ENCODE measurements around the gene FXYD1.

Gene FXYD1

DNA sequence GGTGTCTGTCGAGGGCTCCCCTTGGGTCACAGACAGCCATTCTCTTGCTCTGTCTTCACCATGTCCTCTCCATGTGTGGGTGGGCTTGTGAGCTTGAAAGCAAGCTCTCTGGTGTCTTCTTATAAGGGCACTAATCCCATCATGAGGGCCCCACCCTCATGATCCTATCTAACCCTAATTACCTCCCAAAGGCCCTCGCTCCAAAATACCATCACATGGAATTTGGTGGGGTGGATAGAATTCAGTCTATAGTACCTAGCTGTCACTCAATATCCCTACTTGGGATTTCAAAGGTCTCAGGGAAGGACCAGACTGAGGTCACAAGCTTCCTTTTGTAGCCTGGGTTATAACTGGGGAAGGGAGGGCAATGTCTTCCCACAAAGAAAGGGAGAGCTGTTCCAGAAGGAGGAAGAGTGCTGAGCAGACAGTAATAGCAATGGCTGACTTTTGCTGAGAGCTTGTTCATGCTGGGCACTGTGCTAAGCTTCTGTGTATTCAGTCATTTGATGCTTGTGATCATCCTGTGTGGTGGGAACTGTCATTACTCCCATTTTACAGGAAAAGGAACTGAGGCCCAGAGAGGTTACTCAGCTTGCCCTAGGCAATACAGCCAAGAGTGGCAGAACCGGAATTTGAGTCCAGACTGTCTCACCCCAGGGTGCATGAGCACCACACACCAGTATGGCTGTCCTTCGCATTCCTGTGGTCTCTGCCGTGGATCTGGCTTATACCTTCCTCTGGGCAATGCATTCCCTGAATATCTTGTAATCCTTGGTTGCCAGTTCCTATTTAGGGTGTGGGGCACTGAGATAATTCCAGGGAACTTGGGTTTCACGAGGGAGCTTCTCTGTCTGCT lies 24.1 kb downstream of the FXYD1 start:
- DNase-seq (ENCODE audit: low spot score): no peak

DNA sequence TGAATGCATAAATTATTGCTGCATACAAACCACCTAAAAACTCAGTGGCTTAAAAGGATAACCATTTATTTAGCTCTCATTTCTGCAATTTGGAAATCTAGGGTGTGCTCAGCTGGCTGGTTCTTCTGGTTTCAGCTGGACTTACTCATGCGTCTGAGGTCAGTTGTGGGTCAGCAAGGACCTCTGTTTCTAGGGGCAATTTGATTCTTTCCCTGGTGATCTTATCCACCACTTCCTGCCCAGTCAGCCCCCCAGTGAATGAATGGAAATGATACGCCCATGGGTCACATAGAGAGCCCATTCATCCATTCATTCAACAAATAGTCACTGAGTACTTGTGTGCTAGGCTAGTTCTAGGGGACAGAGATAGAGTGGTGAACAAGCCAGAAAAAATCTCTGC lies 25.8 kb downstream of the FXYD1 start:
- no peak for DNase-seq (ENCODE audit: low spot score)

DNA sequence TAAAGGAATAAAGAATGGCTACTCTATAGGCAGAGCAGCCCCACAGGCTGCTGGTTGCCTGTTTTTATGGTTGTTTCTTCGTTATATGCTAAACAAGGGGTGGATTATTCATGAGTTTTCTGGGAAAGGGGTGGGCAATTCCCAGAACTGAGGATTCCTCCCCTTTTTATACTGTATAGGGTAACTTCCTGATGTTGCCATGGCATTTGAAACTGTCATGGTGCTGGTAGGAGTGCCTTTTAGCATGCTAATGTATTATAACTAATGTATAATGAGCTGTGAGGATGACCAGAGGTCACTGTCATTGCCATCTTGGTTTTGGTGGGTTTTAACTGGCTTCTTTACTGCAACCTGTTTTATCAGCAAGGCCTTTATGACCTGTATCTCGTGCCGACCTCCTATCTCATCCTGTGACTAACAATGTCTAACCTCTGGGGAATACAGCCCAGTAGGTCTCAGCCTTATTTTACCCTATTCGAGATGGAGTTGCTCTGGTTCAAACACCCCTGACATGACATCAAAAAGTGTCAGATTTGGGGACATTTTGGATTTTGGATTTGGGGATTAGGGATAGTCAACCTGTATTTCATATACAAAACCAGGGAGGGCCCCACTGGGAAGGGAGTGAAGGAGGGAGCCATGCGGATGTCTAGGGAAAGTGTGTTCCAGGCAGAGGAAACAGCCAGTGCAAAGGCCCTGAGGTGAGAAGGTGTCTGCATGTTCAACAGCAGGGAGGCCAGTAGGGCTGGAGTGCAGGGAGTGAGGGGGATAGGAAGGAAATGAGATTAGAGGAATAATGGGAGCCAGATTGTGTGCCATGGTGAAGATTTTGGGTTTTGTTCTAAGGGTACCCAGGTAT lies 26.8 kb downstream of the FXYD1 start:
- DNase-seq (ENCODE audit: low spot score): no peak

DNA sequence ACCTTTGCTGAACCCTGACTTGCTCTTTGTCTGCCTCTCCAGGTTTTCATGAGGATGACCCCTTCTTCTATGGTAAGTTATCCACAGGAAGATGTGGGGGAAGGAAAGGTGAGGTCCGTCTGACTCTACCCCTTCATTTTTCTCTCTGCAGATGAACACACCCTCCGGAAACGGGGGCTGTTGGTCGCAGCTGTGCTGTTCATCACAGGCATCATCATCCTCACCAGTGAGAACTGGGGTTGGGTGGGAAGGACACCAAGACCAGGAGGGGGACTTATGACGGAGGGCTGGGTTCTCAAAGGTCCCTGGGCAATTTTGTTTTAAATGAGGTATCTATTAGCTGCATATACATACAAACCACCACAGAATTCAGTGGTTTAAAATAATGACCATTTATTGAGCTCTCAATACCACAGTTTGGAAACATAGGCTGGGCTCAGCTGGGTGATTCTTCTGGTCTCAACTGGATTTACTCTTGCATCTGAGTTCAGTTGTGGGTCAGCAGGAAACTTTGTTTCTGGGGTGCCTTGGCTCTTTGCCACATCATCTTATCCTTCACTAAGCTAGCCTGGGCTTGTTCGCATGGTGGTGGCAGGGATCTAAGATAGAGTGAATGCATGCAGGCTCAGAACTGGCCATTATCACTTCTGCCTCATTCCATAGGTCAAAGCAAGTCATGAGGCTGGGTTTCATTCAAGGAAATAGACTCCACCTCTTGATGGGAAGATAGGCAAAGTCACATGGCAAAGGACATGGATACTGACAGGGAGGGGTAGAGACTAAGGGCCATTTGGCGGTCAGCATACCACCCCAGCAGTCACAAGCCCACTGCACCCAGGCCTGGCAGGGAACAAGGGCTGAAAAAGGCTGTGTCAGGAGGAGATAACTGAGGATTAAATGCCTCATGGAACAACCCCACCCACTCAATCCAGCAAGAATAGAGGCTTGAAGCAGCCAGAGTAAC lies 27.8 kb downstream of the FXYD1 start:
- DNase-seq (ENCODE audit: low spot score): no peak

DNA sequence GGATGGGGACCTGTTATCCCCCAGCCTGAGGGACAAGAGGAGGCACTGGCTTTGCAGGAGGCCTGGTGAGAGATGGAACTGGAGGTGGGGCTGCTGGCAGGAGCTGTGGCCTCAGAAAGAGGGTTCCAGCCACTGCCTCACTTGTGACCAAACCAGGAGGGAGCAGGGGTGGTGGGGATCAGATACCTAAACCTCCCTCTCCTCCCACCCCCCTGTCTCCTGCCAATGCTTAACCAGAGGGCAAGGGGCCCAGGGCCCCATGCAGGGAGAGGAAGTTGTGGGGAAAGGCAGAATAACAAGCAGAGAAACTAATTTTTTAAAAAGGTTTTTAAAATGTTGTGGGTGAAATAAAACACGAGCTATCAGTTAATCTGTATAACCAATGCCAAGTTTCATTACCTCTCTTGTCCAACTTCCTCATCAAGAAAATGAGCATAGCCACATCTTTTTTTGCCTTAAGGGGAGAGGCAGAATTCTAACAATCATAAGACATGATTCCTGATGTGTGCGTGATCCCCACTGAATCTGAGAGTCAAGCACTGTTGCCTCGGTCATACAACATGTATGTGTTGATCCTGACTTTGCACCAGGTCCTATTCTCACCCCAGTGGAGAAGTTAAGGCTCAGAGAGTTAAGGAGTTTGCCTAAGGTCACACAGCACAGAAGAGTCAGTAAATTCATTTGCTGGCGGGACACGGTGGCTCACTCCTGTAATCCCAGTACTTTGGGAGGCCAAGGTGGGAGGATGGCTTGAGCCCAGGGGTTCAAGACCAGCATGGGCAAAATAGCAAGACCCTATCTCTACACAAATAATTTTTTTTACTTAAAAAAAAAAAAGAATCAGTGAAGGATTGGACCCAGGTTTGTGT lies 28.9 kb downstream of the FXYD1 start:
- DNase-seq (ENCODE audit: low spot score): no peak

DNA sequence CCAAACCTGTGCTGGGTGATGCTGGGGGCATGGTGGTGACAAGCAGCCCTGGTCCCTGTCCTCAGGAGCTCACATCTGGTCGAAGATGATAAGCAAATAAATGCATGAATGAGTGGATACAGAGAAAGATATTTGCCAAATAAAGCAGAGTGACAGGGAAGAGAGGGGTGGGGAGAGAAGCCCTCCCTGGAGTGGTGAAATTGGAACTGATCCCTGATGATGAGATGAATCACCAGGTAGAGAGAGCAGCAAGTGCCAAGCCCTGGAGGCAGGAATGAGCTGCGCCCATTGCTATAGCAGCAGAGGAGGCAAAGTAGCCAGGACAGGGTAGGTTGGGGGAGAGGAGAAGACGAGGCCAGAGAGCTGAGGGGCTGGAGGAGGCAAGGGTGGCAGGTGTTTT lies 29.6 kb downstream of the FXYD1 start:
- DNase-seq (ENCODE audit: low spot score): no peak

DNA sequence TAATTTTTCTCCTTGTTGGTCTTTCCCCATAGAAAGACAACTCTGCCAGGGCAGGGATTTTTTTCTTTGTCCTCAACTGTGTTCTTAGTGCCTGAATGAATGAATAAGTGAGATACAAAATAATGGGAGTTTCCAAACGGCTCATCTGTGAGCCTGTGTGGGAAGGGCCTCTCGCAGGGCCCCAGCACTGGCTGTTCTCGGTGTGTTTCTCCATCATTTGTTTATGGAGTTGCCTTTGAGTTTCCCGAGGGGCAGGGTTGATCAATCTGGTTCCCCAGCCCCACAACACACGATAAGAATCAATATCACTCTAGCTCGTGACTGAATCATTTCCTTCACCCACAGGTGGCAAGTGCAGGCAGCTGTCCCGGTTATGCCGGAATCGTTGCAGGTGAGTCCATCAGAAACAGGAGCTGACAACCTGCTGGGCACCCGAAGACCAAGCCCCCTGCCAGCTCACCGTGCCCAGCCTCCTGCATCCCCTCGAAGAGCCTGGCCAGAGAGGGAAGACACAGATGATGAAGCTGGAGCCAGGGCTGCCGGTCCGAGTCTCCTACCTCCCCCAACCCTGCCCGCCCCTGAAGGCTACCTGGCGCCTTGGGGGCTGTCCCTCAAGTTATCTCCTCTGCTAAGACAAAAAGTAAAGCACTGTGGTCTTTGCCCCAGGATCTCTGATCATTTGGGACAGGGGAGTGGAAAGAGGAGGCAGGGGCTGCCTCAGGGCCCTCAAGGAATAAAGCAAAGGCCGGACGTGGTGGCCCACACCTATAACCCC lies 30.8 kb downstream of the FXYD1 start:
- DNase-seq (ENCODE audit: low spot score): no peak

DNA sequence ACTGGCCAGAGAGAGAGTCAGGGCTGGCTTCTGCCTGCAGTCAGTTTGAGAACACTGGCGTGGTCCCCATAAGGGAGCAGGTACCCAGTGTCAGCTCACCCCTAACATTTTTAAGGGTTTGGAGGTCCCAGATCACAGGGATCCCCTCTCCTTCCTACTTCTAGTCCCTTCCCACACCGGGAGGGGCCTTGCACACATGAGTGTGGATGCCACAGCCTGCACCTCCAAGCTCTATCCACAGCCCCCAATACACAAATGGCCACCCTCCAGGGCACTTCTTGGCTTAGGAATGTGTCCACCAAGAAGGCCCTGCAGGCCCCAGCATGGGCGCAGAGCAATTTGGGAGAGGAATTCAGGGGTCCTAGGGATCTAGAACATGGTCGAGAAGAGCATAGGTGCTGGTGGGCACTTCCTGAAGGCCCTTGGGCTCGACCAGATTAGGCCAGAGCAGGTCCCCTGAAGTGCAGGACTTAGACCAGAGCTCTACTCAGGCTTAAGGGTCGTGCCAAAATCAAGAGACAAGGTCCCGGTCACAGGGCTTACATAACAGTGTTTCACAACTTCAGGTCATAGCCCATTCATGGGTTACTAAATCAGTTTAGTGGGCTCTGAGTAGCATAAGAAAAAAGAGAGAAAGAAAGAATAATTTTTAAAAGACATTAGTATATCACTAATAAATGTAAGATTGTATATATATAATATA lies 31.9 kb downstream of the FXYD1 start:
- no peak for DNase-seq (ENCODE audit: low spot score)

DNA sequence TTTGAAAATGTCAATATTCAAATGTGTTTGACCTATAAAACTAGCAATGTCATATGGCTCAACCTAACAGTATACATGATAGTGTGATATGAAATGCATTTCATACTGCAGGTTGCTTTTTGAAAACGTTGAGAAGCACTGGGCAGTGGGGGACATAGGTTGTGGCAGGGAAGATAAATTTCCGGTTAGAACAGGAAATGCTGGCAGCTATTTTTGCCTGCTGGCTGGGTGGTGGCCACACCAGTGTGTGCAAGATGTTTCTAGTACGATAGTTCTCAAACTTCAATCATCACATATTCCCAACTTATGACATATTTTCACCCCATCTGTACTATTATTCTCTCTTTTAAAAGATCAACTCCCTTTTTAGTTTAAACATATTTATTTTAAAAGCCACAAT lies 33.1 kb downstream of the FXYD1 start:
- DNase-seq (ENCODE audit: low spot score): no peak

DNA sequence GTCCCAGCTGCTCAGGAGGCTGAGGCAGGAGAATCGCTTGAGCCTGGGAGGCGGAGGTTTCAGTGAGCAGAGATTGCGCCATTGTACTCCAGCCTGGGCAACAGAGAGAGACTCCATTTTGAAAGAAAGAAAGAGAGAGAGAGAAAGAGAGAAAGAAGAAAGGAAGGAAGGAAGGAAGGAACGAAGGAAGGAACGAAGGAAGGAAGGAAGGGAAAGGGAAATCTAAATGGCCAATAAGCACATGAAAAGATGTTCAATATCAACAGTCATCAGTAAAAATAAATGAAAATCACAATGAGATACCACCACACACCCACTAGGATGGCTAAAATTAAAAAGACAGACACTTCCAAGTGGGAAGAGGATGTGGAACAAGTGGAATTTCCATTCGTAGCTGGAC lies 35.6 kb downstream of the FXYD1 start:
- no peak for DNase-seq (ENCODE audit: low spot score)

DNA sequence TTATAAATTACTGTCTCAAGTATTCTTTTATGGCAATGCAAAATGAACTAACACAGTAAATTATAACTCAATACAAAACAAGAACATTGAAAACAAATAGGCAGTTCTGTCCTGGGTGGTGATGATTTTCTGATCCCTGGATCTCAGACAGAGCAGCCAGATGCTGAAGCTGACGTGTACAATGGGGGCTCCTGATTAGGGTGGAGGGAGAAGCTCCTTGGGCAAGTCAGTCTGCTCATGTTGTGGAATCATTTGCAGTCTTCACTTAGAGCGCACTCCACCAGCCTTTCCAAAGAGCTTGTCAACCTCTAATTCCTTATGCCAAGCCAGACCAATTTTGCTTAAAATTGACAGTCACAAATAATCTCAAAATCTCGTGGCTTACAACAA lies 37.6 kb downstream of the FXYD1 start:
- DNase-seq (ENCODE audit: low spot score): no peak

DNA sequence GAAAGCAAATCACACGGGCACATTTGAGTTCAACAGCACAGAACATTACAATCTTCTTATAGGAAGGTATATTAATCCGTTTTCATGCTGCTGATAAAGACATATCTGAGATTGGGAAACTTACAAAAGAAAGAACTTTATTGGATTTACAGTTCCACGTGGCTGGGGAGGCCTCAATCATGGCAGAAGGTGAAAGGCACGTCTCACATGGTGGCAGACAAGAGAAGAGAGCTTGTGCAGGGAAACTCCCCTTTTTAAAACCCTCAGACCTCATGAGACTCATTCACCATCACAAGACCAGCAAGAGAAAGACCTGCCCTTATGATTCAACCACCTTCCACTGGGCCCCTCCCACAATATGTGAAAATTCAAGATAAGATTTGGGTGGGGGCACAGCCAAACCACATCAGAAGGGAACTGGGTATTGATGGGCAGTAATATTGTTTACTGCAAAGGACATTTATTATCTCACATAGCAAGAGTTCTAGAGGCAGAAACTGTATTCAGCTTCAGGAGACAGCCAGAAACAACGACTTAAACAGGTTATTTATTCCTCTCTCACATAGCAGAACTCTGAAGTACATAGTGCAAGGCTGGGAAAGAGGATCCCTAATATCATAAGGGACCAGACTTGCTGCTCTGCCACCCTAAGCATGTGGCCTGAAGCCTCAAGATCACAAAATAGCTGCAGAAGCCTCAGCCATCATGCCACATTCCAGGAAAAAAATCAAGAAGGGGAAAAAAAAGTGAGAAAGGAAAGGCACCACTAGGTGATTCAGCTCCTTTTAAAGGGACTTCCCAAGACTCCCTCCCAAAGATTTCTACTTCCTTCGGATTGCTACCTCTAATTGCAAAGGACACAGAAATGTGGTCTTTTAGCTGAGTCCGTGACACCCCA lies 39.0 kb downstream of the FXYD1 start:
- DNase-seq (ENCODE audit: low spot score): no peak

DNA sequence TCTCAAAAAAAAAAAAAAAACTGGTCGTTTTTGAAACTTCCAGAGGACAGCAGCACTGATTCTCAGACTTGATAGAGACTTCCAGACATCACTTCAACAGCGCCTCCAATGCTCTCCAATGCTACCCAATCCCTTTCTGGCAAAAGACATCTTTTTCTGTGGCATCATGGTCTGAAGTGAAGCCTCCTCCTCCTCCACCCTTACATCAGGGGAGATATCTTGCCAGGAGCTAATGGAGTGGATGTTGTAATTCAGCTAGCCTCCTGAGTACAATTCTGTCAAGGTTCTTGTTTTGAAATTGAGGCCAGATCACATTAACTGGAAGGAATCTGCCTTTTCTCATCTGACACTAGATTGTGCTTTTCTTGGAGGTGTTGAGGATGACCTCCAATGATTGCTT lies 40.1 kb downstream of the FXYD1 start:
- DNase-seq (ENCODE audit: low spot score): no peak

DNA sequence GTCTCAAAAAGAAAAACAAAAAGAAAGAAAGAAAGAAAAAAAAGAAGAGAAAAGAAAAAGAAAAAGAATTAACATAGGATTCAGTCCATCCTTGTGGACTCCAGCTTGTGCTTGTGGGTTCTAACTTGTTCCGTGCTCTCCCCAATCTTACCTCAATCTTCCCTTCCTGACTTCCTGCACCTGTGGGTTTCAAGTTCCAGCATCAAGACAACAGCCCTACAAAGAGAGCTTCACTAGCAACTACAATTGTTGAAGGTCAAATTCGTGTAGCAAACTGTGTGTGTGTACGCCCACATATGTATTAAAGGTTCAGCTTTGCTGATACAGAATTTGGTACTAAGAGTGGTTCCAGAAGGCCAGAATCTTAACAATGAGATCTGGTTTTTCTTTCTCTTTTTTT lies 41.2 kb downstream of the FXYD1 start:
- no peak for DNase-seq (ENCODE audit: low spot score)

DNA sequence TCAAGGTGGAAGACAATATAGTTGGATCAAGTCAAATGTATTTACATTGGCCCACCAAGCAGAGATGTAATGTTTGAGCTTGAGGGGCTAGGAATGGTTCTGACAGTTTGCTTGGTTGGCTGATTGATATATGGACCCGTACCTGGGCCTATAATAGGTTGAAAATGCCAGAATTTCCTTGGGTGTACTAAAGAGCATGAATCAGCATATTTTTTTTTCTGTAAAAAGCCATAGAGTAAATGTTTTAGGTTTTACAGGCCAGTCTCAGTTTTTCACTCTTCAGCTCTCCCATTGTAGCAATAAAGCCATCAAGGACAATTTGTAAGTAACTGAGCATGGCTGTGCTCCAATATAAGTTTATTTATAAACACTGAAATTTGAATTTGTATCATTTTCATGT lies 42.8 kb downstream of the FXYD1 start:
- DNase-seq (ENCODE audit: low spot score): no peak

DNA sequence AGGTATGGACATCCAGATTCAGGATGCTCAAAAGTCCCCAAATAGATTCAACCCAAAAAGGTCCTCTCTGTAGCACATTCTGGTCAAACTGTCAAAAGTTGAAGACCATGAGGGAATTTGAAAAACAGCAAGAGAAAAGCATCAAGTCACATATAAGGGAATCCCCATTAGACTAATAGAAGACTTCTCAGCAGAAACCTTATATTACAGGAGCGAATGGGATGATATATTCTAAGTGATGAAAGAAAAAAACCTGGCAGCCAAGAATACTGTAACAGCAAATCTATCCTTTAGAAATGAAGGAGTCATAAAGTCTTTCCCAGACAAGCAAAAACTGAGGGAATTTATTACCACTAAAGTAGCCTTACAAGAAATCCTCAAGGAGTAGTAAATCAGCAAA lies 45.6 kb downstream of the FXYD1 start:
- DNase-seq (ENCODE audit: low spot score): no peak

DNA sequence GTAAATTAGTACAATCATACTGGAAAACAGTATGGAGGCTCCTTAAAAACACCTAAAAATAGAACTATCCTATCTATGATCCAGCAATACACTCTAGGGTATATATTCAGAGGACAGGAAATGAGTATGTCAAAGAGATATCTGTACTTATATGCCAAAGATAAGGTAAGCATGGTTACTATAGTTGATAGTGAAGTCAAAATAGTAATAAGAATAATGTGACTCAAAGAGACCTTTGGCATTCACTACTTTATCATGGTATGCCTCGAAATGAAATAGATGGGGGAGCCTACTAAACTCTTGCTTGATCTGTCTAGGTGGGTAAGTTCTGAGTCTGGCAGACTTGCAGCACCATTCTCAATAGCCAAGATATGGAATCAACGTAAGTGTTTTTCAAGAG lies 46.3 kb downstream of the FXYD1 start:
- DNase-seq (ENCODE audit: low spot score): no peak
